ENCODE measurements around the gene PIK3C3. TPM values are rescaled to one million over a fixed set of nuclear protein-coding genes. Genes with fewer than 3 reads are reported as not detected.
"Not testable (repeated sequence)": the region's sequence is repeated elsewhere in the genome, so short reads cannot be mapped to it uniquely, and the experiment has no call there.

PIK3C3 gene
- total RNA-seq, 4 donors from 2014 or later, result 35.5 to 54.7 (median 39.6) TPM

- TF ChIP-seq CTCF (IDR thresholded peaks at IDR 0.05) (no peak), POLR2A (IDR thresholded peaks at IDR 0.05) (no peak)
- WGBS, 2 donors, result 74 to 82% methylated on average over 1 of the region's 1 CpG
- no peak for DNase-seq (ENCODE audit: low spot score in 2 of 2)
- H3K4me3 ChIP-seq (ENCODE audit: low read depth, poor library complexity, severe bottlenecking), result no peak overlapping the region
- intact Hi-C loops (cut with DNase I; ENCODE audit: low total_unique reads), result no loop called here
Observed at GRCh38 chr18:42038936-42039335, 83.9 kb downstream of the PIK3C3 start.

- no peak overlapping the region for H3K4me3 ChIP-seq (ENCODE audit: low read depth, poor library complexity, severe bottlenecking)
- intact Hi-C loops (cut with DNase I; ENCODE audit: low total_unique reads), result no loop called here
- 94 to 97% methylated on average over 1 of the region's 1 CpG for WGBS, 2 donors
- DNase-seq (ENCODE audit: low spot score in 2 of 2), result no peak
- TF ChIP-seq CTCF (IDR thresholded peaks at IDR 0.05) (no peak), POLR2A (IDR thresholded peaks at IDR 0.05) (no peak)
Observed at GRCh38 chr18:42039396-42039795, 84.4 kb downstream of the PIK3C3 start.

DNA sequence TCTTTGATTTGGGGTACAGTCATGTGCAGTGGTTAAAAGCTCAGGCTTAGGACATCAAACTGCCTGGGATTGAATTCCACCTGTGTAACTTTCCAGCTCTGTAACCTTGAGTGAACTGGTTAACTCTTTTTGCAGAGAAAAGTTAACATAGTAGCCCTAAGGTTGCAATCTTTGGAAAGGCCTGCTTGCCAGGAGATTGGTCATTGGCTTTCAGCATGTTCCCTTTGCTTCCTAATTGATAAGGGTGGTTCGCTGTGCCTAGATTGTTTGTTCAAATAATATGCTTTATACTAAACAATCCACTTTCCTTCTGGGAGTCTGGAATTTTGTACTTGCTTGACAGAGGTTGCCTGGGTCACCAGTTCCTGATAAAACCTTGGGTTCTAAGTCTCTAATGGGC is 86.8 kb downstream of the PIK3C3 start:
- 100% methylated on average over 1 of the region's 1 CpG for WGBS, 2 donors
- intact Hi-C loops (cut with DNase I; ENCODE audit: low total_unique reads), result no loop called here
- TF ChIP-seq CTCF (IDR thresholded peaks at IDR 0.05), result no peak
- no peak for TF ChIP-seq POLR2A (IDR thresholded peaks at IDR 0.05)
- no peak overlapping the region for H3K4me3 ChIP-seq (ENCODE audit: low read depth, poor library complexity, severe bottlenecking)
- no peak for DNase-seq (ENCODE audit: low spot score in 2 of 2)

GRCh38 chr18:42045346-42045745 is 90.3 kb downstream of the PIK3C3 start:
- TF ChIP-seq CTCF (IDR thresholded peaks at IDR 0.05) (no peak), POLR2A (IDR thresholded peaks at IDR 0.05) (no peak)
- no peak for DNase-seq (ENCODE audit: low spot score in 2 of 2)
- 88 to 100% methylated on average over 1 of the region's 1 CpG for WGBS, 2 donors
- intact Hi-C loops (cut with DNase I; ENCODE audit: low total_unique reads), result no loop called here
- H3K4me3 ChIP-seq (ENCODE audit: low read depth, poor library complexity, severe bottlenecking), result no peak overlapping the region

DNA sequence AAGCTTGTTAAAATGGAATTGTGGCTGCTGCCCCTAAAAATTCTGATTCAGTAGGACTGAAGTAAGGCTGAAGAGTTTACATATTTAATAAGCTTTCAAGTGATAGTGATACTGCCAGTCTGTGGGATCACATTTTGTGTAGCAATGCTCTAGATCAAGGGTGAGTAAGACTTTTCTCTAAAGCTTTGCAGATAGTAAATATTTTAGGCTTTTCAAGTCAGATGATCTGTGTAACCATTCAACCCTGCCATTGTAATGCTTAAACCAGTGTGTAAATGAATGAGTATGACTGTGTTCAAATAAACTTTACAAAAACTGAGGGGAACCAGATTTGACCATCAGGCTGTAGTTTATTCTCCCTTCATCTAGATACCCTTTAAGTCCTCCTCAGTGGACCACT is 92.7 kb downstream of the PIK3C3 start:
- intact Hi-C loops (cut with DNase I; ENCODE audit: low total_unique reads), result no loop called here
- no peak overlapping the region for H3K4me3 ChIP-seq (ENCODE audit: low read depth, poor library complexity, severe bottlenecking)
- TF ChIP-seq POLR2A (IDR thresholded peaks at IDR 0.05), result no peak
- no peak for TF ChIP-seq CTCF (IDR thresholded peaks at IDR 0.05)
- DNase-seq (ENCODE audit: low spot score in 2 of 2), result no peak

GRCh38 chr18:42048158-42048557 is 93.1 kb downstream of the PIK3C3 start:
- intact Hi-C loops (cut with DNase I; ENCODE audit: low total_unique reads), result no loop called here
- WGBS, 2 donors, result 59 to 68% methylated on average over 2 of the region's 2 CpGs
- no peak for DNase-seq (ENCODE audit: low spot score in 2 of 2)
- TF ChIP-seq CTCF (IDR thresholded peaks at IDR 0.05) (no peak), POLR2A (IDR thresholded peaks at IDR 0.05) (no peak)
- no peak overlapping the region for H3K4me3 ChIP-seq (ENCODE audit: low read depth, poor library complexity, severe bottlenecking)

DNA sequence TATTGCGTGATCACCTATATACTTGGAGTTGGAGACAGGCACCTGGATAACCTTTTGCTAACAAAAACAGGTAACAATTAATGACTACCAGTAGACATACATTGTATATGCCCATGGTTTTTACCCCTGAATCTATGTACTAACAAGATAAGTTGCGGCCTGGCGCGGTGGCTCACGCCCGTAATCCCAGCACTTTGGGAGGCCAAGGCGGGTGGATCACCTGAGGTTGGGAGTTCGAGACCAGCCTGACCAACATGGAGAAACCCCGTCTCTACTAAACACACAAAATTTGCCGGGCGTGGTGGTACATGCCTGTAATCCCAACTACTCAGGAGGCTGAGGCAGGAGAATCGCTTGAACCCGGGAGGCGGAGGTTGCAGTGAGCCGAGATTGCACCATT is 94.5 kb downstream of the PIK3C3 start:
- DNase-seq (ENCODE audit: low spot score in 2 of 2); H3K4me3 ChIP-seq (ENCODE audit: low read depth, poor library complexity, severe bottlenecking); intact Hi-C loops (cut with DNase I; ENCODE audit: low total_unique reads): not testable (repeated sequence)
- WGBS, 2 donors, result 97% methylated on average over 15 of the region's 15 CpGs
